Measurements from ENCODE around the gene MYOM1.
"Not testable (repeated sequence)": the region's sequence is repeated elsewhere in the genome, so short reads cannot be mapped to it uniquely, and the experiment has no call there.

MYOM1 gene

GRCh38 chr18:3051718-3052410 is 167.9 kb downstream of the MYOM1 start:
- peak; percentile 40 for DNase-seq

GRCh38 chr18:3049897-3050454 is 169.8 kb downstream of the MYOM1 start:
- DNase-seq: not testable (repeated sequence)

DNA sequence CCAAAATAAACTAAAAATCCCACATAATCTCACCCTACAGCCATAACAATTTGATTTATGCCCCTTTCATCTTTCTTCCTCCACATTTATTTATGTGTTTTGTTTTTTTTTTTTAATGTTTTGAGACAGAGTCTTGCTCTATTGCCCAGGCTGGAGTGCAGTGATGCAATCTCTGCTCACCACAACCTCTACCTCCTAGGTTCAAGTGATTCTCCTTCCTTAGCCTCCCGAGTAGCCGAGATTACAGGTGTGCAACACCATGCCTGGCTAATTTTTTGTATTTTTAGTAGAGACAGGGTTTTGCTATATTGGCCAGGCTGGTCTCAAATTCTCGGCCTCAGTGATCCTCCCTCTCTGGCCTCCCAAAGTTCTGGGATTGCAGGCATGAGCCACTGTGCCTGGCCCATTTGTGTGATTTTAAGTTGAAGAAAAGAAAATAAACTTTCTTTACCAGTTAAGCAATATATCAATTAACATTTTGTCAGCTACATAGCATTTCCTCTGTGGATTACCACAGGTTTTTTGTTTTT is 170.9 kb downstream of the MYOM1 start:
- no peak for DNase-seq

- DNase-seq: no peak
These were observed 171.6 kb downstream of the MYOM1 start for GRCh38 chr18:3048121-3048520.

GRCh38 chr18:3046216-3046808 is 173.5 kb downstream of the MYOM1 start:
- DNase-seq: no peak

DNA sequence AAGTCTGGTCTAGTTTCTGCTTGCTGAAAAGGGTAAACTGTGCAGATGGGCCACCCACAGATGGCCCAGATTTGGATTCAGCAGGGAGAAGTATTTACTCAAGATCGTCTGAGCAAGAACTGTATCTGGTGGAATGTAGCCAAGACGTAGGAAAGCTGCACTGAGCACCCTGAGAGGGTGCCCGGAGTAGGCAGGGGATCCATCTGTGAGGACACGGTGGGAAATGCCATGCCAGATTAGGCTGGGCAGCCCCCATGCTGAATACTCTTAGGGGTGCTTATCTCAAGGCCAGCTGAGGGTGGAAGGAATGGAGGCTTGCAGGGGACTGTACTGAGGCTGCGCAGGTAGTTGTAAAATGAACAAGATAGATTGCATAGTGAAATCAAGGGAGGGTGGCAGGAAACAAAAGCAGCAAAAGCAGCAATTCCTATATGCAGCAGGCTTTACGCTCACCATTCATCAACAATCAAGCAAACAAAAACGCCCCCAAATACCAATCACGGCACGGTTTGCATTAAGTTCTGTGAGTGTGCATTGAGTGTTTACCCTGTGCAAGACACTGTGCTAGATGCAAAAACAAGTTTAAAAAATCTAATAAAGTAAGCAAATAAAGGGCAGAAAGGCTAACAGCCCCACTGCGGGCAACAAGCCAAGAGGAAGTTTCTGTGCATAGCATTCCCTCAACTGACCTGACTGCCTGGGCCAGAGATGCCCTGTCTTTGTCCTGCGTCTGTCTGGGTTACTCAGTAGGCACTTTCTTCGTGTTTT is 174.7 kb downstream of the MYOM1 start:
- DNase-seq: peak; percentile 77

- no peak for DNase-seq
These were observed 177.4 kb downstream of the MYOM1 start for GRCh38 chr18:3042379-3042778.

DNA sequence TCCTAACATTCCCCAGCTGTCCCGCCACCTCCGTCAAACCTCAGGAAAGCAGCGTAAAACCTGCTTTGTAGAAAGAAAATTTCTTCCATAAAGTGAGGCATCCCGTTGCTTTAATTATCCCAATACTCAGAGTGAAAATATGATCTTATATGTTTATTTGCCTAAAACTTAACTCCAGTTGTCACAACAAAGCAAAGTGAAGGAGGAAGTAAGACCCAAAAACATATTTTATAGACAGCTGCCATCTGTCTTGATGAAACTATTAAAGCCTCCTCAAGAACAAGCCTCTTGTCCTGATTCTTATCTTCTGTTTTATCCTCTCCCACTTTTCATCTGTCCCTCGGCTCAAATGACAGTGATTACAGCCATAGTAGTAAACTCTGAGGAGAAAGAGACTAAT is 177.9 kb downstream of the MYOM1 start:
- DNase-seq: peak; percentile 22

DNA sequence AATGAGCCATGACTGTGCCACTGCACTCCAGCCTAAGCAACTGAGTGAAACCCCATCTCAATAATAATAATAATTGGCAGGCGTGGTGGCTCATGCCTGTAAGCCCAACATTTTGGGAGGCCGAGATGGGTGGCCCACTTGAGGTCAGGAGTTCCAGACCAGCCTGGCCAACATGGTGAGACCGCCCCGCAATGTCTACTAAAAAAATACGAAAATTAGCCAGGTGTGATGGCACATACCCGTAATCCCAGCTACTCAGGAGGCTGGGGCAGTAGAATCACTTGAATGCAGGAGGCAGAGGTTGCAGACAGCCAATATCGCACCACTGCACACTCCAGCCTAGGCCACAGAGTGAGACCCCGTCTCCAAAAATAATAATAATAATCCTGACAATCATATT is 178.9 kb downstream of the MYOM1 start:
- DNase-seq: no peak

DNA sequence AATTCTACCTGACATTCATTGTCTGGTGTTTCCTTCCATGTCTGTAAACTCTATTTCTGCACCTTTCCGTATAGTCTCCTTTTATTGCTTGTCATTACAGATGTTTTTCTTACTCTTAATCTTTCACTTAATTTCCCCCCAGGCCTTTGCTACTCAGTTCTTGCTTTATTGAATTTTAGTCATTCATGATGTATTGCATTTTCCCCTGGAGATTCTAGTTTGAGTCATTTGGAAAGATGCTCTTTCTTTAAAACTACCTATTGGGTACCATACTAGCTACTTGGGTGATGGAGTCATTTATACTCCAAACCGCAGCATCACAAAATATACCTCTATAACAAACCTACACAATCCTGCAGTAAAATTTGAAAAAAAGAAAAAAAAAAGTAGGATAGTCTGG is 179.6 kb downstream of the MYOM1 start:
- DNase-seq: no peak

- no peak for DNase-seq
These were observed 182.3 kb downstream of the MYOM1 start for GRCh38 chr18:3037423-3037915.

GRCh38 chr18:3036108-3036507 is 183.7 kb downstream of the MYOM1 start:
- DNase-seq: no peak

DNA sequence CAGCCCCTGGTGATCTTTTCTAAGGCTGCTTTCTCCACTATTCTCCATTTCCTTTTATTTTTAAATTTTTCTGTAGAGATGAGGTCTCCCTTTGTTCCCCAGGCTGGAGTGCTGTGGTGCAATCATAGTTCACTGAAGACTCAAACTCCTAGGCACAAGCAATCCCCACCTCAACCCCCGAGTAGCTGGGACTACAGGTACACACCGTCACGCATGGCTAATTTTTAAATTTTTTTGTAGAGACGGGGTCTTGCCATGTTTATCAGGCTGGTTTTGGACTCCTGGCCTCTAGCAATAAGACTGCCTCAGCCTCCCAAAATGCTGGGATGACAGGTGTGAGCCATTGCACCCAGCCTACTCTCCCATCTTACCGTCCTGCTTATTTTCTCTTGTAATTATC is 184.1 kb downstream of the MYOM1 start:
- no peak for DNase-seq

- no peak for DNase-seq
These were observed 187.0 kb downstream of the MYOM1 start for GRCh38 chr18:3032721-3033120.

DNA sequence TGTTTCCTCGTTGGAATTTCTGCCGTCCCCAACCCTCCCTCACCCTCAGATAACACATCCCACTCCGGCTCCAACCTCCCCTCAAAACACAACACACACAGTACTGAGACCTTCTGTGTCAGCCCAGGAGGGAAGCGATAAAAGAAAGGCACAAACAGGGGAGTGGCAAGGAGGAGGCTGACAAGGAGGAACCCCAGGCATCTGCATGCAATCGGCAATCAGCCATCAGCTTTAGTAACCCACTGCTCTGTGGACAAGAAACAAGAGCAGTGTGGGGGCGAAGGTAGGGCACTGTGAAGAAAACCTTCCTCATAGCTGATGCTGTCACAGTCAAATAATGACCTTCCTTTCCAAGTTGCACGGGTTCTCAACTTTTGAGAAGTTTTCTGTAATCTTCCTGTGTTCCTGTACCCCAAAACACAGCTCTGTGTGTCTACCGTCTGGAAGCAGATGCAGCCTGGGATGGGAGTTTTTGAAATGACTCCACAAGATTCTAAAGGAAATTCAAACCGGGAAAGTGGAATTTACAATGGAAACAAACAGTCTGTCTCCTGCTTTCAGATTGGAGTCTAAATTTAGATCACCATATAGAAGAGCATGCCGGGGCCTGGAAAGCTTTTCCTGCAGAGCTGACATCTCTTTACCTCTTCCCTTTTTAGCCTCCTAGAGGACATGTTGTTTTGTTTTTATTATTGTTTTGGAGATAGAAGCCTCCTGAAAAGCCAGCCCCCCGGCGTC is 190.4 kb downstream of the MYOM1 start:
- DNase-seq: no peak

DNA sequence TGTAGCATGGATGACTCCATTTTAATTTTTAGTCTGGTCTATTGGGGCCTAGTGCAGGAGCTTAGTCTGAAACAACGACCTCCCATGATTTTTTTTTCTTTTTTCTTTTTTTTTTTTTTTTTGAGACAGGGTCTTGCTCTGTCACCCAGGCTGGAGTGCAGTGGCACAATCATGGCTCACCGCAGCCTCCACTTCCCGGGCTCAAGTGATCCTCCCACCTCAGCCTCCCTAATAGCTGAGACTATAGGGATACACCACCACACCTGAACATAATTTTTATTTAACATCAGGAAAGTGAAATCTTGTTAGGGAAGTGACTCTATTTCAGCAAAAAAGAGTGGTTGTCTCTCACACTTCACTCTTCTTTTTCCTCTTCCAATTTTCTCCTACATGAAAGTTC is 191.7 kb downstream of the MYOM1 start:
- DNase-seq: not testable (repeated sequence)

- no peak for DNase-seq
These were observed 192.3 kb downstream of the MYOM1 start for GRCh38 chr18:3027370-3027891.

DNA sequence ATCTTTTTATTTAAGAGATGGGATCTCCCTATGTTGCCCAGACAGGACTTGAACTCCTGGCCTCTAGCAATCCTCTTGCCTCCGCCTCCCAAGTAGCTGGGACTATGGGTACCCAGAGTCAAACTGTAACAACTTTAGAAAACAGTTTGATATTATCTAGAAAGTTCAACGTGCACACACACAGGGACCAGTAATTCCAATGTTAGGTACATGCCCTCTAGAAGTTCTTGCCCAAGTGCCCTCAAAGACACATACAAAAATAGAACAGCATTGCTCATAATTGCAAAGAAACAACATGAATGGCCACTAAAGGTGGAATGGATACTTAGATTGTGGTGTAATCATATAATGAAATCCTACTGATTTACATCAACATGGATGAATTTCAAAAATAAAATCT is 194.2 kb downstream of the MYOM1 start:
- no peak for DNase-seq

DNA sequence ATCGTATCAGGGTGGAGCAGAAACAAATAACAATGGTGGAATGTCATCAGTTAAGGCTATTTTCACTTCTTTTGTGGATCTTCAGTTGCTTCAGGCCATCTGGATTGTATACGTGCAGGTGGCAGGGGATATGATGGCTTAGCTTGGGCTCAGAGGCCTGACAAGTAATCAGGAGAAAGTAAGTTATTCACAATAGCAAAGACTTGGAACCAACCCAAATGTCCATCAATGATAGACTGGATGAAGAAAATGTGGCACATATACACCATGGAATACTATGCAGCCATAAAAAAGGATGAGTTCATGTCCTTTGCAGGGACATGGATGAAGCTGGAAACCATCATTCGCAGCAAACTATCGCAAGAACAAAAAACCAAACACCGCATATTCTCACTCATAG is 196.2 kb downstream of the MYOM1 start:
- not testable (repeated sequence) for DNase-seq
